G401 (cell line): ENCODE results near the gene PLXDC2. TPM values are rescaled to one million over a fixed set of nuclear protein-coding genes. Genes with fewer than 3 reads are reported as not detected.
A peak's percentile ranks its signal among the peaks of the same experiment; 100 is the strongest.

ENCODE experiments used
- DNase-seq: peaks from one replicate; pipeline ENCODE4 v3.0.0-alpha.2; 2015; ENCODE audit warnings: low spot score
- in situ Hi-C: cut with HindIII; loops from 2 replicates; pipeline ENCODE4 v1.10.0; 2016; ENCODE audit warnings: low sequenced_read_pairs, mixed read lengths
- total RNA-seq: library from RNA; depleted of rRNA; stranded (reverse); fragments of >200 nt; shearing (Covaris generic); gene quantifications from 2 replicates; pipeline ENCODE4 v1.2.3, GENCODE V29; 2014

PLXDC2 gene
- total RNA-seq, 1 experiment from 2014 or later, result not detected

GRCh38 chr10:19928936-19929335 lies 112.7 kb downstream of the PLXDC2 start:
- in situ Hi-C loops, result no loop called here

GRCh38 chr10:19929506-19930140 lies 113.4 kb downstream of the PLXDC2 start:
- DNase-seq, result no peak
- in situ Hi-C loops, result no loop called here

More at GRCh38 chr10:19928936-19929335, 112.7 kb downstream of the PLXDC2 start:
- no peak for DNase-seq

DNA sequence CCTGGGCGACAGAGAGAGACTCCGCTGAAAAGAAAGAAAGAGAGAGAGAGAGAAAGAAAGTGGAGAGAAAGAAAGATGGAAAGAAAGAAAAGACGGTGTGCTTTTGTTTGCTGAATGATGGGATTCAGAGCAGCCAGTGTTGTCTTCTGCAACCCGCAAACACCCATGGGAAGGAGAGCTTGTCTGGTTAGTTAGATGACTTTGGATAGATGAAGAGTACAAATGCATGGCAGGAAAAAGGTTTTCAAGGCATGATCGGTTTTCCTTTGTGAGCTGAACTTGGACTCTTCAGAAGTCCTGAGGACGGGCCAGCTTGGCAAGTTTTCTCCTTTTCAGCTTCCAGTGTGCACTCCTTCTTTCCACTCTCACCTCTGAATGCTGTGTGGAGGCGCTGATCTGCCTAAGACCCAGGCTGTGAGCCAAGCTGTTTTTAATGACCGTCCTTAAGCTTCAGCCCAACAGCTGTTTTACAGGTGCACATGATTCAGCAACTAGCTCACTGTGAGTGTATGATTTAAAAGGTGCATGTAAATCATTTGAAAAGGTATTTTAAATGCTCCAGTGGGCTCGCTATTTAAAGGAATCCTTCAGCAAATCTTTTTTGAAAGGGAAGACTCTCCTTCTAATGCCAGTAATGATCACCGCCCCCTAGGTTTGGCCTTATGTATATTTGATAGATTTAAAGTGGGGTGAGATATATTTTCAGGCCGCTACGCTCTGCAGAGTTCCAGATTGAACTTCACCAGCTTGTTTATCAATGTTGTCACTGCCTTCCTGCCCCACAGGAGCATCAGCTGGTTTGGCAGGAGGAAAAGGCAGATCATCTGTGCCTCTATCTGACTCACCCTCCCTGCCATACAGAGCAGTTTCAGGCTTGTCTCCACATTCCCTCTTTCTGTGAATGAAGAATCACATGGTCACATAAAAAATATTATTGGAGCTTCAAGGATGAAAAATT lies 115.0 kb downstream of the PLXDC2 start:
- DNase-seq, result peak; percentile 9
- in situ Hi-C loops, result no loop called here

- in situ Hi-C loops, result no loop called here
- no peak for DNase-seq
Observed at GRCh38 chr10:19931894-19932590, 115.8 kb downstream of the PLXDC2 start.

- DNase-seq, result no peak
- in situ Hi-C loops, result no loop called here
Observed at GRCh38 chr10:19932806-19933371, 116.7 kb downstream of the PLXDC2 start.

DNA sequence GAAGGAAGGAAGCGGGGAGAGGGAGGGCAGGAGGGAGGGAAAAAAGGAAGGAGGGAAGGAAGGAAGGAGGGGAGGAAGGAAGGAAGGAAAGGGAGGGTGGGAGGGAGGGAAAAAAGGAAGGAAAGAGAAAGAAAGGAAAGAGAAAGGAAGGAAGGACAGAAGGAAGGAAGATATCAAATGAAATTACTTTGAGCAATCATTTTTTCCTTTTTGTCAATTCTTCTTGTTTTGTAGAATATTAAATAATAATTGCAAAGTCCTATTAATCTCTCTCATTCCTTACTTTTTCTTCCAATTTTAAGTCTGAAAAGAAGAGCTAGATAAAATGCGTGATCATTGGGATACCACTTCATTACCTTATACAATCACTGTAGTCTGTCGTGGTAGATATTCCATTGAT lies 117.5 kb downstream of the PLXDC2 start:
- DNase-seq, result no peak
- in situ Hi-C loops, result no loop called here

GRCh38 chr10:19935176-19935575 lies 118.9 kb downstream of the PLXDC2 start:
- in situ Hi-C loops, result no loop called here

DNA sequence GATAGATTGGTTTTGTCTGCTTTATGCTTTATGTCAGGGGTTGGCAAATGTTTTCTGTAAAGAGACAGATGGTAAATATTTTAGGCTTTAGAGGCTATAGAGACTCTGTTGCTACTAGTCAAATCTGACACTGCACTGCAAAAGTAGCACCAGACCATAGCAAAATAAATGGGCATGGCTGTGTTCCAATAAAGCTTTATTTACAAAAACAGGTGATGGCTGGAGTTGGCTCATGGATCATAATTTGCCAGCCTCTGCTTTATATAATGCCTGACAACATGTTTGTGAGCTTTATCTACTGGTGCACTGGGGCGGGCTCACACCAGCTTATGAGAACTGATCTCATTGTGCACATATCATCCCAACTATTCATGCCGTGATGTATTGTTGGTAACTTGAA lies 120.1 kb downstream of the PLXDC2 start:
- in situ Hi-C loops, result no loop called here
- DNase-seq, result no peak

More at GRCh38 chr10:19935176-19935575, 118.9 kb downstream of the PLXDC2 start:
- DNase-seq, result no peak

DNA sequence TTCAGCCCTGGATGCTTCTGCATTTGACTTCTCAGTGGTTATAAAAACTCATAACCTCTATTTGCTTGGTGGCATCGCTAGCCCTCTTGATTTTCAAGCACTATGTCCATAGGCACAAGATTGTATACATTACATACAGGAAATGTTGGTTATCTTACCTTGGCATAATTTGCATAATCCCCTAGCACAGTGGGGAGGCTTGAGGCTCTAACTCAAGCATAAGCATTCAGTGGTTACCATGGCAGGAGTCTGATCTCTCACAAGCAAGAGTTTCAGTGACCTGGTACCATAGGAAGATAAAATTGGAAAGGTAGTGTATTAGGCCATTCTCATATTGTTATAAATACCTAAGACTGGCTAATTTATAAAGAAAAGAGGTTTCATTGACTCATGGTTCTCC lies 121.8 kb downstream of the PLXDC2 start:
- in situ Hi-C loops, result no loop called here

GRCh38 chr10:19941206-19941880 lies 125.1 kb downstream of the PLXDC2 start:
- in situ Hi-C loops, result no loop called here
- peak; percentile 37 for DNase-seq

More for the DNA sequence above, 121.8 kb downstream of the PLXDC2 start:
- no peak for DNase-seq

DNA sequence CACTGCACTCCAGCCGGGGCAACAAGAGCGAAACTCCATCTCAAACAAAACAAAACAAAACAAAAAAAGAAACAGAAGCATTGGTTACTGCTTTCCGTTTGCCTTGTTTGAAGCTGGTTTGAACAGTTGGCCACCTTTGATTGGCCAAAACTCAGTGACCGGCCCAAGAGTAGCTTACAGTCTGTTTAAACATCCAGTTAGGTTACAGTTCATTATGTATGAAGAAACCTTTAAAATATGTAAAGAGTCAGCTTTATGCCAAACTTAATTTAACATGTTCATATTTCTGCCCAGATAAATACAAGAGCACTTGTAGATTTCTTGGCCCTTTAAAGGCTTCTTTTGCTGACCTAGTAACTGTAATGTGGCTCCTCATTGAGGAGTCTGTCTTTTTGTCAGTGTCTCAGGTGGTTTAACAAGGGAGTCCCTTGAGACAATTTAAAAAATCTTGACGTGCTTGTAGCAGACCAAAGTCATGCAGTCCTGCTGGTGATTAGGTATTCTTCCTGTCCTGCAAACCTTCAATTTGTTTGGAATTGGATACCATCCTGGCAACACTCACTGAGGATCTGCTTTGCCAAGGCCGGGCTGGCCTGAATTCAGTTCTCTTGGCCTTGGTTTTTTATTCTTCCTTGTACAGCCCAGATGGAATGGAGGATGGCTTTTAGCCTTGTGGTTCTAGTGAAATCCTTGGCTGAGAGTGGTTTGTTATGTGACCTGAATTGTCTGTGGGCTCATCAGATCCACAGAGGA lies 128.9 kb downstream of the PLXDC2 start:
- peak; percentile 89 for DNase-seq
- in situ Hi-C loops, result no loop called here

DNA sequence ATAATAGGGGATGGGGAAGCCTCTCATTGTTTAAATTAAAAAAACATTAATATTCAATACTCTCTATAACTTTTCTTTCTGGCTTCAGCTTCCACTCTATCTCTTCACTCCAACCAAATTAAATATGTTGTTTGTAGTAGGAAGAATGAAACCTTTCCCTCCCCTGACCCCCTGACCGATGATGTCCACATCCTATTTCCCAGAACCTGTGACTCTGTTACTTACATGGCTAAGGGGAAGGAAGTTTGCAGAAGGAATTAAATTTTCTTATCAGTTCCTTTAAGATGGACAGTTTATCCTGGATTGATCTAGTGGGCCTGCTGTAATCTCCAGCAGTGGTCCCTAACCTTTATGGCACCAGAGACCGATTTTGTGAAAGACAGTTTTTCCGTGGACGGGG lies 130.0 kb downstream of the PLXDC2 start:
- no peak for DNase-seq
- in situ Hi-C loops, result no loop called here

- in situ Hi-C loops, result no loop called here
- DNase-seq, result no peak
Observed at GRCh38 chr10:19946791-19947190, 130.6 kb downstream of the PLXDC2 start.

GRCh38 chr10:19947215-19947614 lies 131.0 kb downstream of the PLXDC2 start:
- in situ Hi-C loops, result no loop called here
- DNase-seq, result no peak

DNA sequence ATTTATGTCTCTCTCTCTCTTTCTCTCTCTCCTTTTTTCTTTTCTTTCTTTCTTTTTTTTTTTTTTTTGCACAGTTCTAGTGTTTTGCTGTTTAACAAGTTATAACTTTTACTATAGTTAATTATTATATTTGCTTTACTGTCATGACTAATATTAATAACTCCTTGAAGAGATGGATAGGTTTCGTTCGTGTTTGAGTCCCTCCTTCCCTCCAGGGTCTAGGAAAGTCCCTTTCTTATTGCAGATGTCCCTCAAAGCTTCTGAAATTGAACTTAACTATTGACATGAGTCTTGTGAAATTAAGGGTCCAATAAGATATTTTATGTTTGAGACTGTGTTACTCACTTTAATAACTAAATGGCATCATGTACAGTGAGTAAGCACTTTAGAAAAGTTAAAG lies 131.4 kb downstream of the PLXDC2 start:
- in situ Hi-C loops, result no loop called here
- no peak for DNase-seq

DNA sequence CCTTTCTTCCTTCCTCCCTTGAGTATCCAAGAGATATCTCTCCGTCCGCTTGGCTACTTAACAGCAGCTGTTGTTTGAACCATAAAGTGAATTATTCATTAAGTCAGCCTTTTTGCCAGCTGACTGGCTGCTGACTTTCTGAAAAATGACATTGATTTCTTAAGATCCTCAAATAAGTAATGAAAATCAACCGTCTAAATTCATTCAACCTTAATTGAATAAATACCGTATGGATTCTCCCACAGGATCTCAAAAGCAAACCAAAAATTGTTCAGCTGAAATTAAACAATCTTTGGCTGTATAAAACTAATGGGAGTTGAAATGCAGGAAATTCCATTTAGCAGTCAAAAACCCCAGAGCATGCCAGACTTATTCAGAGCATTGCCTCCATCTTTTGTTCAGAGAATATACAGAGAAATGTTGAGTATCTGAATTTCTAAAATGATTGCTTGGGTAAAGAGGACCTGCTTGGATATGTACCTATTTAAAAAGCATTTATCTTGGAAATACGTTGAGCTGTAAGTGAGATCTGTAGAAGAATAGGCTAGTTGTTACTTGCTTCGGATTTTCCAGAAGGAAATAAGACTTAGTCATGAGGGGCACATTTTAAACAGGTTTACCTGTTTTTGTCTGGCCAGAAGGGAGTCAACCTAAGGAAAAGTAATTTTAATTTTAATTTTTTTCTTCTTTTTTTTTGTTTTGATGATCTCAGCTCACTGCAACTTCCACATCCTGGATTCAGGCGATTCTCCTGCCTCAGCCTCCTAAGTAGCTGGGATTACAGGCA lies 136.2 kb downstream of the PLXDC2 start:
- in situ Hi-C loops, result no loop called here
- no peak for DNase-seq

- no peak for DNase-seq
- in situ Hi-C loops, result no loop called here
Observed at GRCh38 chr10:19954601-19955000, 138.4 kb downstream of the PLXDC2 start.
